Panc1 (cell line): ENCODE measurements around the gene FBN1.

Experiments
- POLR2AphosphoS5 ChIP-seq: IDR thresholded peaks from 2 replicates; pipeline ENCODE4 v1.6.1; 2012; ENCODE audit warnings: mild to moderate bottlenecking, low read depth, low read length, moderate library complexity
- TF ChIP-seq, protein P1 (sequence below): fragments of 450-650 bp; IDR thresholded peaks from 2 replicates; pipeline ENCODE4 v1.5.1; 2017; ENCODE audit warnings: mild to moderate bottlenecking

DNA sequence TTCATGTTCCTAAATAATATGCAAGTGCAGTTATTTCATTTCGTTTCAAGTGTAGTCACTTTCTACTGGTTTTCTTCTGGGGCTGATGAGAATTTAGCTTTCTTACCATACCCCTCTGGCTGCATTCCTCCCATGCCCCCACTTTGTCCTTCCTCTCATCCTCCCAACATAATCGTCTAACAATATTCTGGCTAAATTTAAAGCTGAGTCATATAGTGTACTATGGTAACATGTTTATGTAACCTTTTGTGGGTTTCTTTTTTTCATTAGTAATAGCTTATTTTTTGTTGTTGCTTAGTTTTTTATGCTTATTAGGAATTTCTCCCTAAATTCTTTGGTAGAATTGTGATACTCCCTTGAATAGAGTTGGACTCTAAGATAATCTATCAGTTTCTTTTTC lies 283.8 kb downstream of the FBN1 start:
- TF ChIP-seq, protein P1, sequence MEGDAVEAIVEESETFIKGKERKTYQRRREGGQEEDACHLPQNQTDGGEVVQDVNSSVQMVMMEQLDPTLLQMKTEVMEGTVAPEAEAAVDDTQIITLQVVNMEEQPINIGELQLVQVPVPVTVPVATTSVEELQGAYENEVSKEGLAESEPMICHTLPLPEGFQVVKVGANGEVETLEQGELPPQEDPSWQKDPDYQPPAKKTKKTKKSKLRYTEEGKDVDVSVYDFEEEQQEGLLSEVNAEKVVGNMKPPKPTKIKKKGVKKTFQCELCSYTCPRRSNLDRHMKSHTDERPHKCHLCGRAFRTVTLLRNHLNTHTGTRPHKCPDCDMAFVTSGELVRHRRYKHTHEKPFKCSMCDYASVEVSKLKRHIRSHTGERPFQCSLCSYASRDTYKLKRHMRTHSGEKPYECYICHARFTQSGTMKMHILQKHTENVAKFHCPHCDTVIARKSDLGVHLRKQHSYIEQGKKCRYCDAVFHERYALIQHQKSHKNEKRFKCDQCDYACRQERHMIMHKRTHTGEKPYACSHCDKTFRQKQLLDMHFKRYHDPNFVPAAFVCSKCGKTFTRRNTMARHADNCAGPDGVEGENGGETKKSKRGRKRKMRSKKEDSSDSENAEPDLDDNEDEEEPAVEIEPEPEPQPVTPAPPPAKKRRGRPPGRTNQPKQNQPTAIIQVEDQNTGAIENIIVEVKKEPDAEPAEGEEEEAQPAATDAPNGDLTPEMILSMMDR, result no peak
- no peak for TF ChIP-seq POLR2AphosphoS5
